SKM-1 (cell line): Measurements from ENCODE around the gene CDK5R2.

Experiments
- DNase-seq: peaks from one replicate; lab custom pipeline; 2025; ENCODE audit not compliant: unreplicated experiment; lab: John Stamatoyannopoulos, UW

The CDK5R2 gene

DNA sequence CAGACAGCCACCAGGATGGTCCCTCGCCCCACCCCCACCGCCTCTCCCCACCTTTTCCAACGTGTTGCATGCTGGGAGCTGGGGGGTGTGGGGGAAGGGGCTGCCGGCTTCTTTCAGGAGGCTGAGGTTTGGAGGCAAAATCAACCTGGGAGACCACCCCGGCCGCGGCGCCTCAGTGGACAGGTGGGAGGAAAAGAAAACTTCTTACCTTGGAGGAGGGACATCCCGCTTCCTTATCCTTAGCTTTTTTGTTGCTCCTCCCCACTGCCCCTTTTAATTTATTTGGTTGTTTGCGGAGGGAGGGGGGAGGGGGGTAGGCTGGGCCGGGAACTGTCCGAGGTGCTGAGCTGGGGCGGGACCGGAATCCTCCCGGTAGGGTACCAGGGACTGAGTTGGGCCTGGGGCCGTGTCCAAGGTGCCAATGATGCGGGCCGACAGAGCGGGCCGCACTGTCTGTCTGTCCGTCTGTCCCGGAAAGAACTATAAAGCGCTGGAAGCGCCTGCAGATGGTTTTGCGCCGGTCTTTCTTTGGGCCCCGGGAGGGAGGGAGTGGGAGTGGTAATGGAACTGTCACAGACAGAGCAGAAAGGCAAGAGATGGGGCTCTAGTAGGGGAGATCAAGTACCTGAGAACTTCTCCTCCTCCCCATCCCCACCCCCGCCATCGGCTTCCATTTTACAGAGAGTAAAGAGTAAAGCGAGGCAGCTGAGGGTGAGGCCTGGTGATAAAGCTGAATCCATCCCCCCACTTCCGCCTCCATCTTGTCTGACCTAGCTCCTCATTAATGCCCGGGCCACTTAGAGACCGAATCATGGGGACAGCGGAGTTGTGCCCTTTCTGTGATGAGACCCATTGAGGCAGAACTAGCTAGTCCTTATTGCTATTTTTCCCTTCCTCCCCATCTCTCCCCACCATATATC is 2.4 kb downstream of the CDK5R2 start:
- DNase-seq, result no peak

DNA sequence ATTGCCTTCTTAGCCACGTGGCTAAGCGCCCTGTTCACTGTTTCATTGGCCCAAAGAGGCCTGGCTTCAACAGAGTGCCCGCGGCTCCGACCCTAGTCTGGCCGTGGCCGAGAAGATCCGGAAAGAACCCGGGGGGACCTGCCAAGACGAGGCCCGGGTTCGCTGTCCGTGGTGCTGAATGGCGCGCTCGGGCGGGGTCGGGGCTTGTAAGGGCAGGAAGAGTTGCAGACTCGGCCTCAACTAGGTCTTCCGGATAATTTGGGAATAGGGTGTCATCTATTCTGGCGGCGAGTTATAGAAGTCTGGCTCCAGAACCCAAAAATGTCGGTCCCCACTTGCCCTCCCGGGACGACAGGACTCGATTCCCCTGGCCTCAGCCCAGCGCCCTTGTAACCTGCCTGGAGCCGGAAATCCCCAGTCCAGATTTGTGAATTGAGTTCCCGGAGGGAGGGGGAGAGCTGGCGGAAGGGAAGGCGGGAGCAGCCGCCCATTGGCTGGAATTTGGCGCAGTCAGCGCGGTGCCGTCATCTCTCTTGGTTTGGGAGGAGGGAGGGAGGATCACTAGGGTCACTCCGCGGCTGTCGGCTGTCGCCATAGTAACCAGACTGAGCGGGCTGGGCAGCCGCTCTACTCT is 3.5 kb downstream of the CDK5R2 start:
- DNase-seq, result no peak

DNA sequence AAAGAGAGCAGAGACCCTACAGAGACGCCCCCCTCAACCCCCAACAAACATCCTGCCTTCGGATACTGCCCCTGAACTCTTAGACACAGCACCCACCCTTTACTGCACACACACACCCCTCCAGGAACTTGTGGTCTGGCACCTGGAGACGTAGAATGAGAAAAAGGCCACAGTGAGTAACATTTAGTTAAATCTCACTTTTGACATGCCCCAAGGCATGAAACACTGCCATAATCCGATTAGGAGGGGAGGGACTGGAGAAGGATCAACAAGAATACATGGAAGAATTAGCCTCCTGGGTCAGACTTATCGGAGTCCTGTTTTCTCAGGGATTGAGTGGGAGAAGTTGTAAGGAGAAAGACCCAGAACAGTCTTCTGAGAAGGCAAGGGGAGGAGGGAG is 4.1 kb downstream of the CDK5R2 start:
- DNase-seq, result no peak

DNA sequence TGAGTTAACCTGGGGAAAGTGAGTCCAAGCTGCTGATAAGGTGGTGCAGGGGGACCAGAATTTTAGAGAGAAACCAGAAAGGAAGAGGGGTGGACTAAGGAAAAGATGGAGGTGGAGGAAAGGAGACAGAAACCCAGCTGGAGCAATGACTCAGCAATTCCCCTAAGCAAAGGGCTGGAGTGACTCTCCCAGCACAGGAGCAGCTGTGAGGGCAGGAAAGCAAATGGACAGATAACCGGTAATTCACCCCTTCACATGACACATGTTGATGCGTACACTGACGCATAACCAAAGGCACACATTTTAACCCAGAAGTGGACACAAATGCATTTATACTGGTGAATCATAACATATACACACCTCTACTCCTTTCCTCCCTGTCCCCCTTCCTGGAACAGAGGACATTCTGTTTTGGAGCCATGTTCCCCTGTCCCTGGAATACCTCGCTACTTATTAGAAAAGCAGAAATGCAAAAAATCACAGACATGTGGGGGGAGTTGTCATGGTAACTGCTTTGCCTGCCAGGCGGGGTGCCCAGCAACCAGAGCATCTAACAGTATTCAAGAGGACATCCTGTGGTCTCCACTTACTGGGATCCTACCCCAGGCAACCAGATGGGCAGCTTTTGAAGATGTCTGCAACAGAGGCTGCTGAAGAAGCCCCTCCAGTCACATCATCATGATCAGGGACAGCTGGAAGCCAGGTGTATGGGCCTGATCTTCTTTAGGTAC is 4.7 kb downstream of the CDK5R2 start:
- no peak for DNase-seq

DNA sequence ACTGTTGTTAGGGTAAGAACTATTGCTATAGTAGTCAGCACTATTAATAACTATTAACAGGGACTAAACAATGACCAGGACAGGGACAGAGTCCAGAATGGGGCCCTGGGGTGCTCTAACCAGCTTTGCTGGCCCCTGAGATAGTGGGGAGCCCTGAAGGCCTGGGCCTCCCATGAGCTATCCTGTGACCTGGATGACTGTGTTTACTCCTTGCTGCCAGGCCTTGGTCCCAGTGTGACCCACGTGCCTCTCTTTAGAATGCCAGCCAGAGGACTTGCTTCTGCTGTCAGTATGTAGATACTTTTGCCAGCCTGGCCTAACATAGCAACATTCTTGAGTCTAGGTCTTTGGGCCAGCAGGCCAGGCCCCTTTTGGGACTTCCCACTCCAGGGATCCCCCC is 11.4 kb downstream of the CDK5R2 start:
- DNase-seq, result no peak

DNA sequence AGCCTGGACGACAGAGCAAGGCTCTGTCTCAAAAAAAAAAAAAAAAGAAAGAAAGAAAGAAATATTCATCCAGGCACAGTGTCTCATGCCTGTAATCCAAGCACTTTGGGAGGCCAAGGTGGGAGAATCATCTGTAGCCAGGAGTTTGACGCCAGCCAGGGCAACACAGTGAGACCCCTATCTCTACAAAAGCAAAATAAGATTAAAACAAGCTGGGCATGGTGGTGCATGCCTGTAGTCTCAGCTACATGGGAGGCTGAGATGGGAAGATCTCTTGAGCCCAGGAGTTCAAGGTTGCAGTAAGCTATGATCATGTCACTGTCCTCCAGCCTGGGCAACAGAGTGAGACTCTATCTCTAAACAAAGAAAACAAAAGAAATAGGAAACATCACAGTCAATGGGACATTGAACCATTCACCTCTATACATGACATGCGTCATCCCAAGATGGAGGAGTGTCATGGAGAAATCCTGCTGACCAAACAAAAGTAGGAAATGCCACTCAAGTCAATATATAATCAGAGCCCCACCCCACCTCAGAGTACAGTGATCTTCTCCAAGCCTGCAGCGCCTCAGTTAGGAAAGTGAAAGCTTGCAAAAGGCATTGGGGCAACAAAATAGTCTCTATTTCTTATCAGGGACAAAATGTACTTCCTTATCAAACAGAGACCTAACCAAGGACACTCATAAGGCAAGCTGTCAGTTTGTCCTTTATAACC is 15.8 kb downstream of the CDK5R2 start:
- no peak for DNase-seq

DNA sequence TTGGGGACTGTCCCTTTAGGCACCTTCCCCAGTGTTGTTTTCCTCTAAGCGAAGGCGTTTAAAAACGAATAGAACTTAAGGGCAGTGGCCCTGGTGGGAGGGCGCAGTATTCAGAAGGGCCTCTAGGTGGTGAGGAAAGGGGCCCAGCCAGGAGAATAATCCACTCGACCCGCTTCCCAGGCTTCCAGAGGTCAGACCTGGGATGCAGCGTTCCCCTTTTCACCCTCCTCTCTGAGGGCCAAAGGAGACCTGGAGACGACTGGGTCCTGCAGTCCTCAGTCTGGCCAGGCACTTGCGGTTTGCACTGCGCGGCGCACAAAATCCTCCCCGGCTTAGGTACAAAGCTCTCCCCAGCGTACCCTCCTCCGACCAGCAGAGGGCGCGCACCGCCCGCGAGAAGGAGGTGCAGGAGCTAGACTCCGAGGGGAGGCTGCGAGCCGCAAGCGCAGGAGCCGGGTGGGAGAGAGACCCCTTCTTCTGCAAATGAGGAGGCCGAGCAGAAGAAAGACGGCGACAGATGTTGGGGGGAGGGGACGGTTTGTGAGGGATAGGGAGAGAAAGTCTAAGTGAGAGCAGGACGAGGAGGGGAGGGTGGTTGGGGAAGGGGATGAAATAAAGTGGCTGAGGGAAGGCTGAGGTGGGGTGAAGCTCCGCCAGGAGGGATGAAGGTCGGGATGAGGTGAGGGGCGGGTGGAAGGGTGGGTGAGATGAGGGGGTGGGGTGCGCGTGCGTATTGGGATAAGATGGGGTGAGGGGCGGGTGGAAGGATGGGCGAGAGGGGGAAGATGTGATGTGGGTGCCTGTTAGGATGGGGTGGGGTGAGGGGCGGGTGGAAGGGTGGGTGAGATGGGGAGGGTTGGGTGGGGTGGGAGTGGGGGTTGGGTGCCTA is 20.6 kb downstream of the CDK5R2 start:
- peak; percentile 39 for DNase-seq

DNA sequence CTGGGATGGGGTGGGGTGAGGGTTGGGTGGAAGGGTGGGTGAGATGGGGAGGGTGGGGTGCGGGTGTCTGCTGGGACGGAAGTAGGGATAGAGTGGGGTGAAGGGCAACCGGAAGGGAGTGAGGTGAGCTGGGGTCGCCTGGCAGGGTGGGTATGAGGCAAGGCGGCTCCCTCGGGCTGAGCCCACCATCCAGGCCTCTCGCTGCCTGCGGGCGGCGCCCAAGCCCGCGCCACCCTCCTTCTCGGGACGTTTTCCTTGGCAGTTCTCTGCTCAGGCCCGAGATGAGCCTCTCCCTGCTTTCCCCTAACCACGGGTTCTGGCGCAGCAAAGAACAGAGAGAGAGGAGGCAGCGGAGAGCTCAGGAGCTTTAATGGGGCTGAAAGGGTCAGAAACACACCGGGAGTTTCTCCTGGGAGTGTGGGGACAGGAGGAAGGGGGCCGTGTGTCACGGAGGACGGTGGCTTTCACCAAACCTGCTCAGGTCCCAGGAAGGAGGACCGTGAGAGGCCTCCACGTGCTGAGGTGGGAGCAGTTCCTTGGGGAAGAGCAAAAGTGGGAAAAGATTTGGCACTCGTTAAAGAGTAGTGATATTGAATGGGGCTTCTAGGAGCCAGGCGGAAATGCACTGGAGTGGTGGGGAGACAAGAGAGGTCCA is 21.4 kb downstream of the CDK5R2 start:
- DNase-seq, result no peak

DNA sequence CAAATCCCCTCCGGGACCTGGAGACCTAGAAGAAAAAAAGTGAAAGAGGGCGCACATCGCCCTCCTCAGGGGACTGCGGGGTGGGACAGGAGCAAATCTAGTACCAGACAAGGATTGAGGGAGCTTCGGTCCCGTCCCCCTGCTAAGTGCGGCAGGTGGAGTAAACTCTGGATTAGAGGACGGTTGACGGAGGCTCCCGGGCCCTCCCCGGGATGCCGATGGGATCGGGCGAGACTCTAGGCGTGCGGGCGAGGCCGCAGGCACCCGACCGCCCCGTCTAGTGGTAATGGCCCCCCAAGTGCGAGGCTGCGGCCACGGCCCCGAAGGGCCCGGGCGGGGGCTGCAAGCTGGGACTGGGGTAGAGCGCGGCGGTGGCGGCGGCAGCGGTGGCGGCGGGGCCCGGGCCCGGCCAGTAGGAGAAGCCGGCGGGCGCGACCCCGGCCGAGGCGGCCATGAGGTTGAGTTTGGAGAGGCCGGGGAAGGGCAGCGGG is 22.0 kb downstream of the CDK5R2 start:
- DNase-seq, result no peak

DNA sequence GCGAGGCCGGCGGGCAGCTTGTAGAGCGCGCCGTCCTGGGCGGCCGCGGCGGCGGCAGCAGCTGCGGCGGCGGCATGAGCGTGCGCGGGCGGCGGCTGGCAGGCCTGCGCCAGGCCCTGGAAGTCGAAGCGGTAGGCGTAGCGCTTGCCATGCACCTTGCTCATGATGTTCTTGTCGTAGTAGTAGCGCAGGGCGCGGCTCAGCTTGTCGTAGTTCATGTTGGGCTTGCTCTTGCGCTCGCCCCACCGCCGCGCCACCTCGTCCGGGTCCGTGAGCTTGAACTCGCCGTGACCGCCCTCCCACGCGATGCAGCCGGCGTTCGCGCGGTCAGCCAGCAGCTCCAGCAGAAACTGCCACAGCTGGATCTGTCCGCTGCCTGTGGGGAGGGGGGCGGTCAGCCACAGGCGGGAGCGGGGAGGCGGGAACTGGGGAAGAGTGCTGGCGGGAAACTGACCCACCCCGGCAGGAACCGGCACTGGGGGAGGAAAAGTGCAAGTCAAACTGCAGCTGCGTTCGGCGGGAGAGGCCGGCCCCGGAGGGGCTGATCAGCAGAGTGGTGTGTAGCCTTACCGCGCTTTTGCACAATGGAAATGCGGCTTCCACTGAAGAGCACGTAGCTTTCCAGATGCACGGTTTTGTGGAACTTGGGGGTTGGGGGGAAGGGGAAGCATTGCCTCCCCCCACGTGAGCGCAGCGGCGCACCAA is 22.6 kb downstream of the CDK5R2 start:
- DNase-seq, result no peak

DNA sequence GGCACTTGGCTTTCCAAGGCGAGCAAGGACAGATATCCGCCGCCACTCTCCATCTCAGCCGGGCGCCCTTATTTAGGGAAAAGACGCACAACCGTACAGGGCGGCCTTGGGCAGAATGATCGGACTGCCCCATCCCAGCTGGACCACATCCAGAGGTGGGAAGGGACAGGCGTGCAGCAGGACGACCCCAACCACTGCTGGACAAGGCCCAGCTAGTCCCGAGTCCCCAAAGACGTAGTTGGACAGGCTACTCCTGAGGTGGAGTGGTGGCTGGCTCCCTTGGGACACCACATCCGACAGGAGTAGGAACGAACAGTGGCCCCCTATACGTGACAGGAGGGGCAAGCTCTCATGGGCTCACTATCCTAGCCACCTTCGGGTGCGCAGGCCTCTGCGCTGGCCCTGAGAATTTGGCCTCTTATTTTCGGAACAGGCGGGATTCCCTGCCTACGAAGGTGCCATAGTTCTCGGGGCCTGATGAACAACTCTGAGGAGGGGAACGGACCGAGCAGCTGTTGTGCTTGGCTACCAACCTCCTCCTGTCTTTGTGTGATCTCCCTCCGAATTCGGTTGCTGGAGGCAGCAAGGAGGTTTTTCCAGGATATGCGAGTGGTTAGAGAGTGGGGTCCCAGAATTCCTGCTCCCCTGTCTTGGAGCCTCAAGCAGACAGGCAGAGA is 23.3 kb downstream of the CDK5R2 start:
- no peak for DNase-seq

DNA sequence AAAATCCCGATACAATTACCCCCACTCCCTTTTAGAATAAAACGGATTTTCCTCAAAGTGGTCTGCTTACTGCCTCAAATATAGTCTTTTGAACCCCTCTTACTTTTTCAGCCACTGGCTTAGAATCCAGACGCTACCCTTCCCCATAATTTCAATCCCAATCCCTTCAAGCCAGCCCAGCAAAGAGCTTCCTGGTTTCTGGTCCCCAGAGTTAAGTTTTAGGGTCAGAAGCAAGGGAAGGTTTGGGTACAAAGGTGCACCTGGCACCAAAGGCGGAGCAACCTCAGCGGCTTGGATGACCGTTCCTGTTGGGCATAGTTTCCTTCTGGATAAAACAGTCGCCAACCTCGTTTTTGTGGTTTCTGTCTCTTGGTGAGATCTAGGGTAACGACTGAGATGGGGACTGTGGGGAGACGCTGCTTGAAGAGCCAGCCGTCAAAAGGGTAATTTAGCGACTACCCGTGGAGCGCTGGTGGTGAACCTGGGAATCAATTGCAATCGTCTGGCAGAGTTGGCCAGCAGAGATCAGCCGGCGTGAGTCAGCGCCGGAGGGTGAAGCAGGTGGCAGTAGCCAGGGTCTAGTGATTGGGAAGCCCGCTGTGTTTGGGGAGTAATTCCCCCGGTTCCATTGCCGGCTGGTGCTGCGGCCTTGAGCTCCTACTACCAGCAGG is 23.9 kb downstream of the CDK5R2 start:
- DNase-seq, result no peak

DNA sequence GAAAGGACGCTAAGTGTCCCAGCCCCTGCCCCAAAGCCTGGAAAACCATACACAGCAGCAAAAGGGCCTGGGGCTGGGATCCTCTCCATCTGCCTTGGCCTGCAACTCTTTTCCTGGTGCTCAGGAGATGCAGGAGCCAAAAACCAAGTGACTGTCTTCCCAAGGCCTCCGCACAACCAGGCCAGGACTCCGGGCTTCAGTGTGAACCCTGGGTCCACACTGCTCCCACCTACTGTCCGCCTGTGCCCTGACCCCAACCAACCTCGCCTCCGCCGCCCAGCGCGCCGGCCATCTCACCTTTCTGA is 24.4 kb downstream of the CDK5R2 start:
- DNase-seq, result no peak

DNA sequence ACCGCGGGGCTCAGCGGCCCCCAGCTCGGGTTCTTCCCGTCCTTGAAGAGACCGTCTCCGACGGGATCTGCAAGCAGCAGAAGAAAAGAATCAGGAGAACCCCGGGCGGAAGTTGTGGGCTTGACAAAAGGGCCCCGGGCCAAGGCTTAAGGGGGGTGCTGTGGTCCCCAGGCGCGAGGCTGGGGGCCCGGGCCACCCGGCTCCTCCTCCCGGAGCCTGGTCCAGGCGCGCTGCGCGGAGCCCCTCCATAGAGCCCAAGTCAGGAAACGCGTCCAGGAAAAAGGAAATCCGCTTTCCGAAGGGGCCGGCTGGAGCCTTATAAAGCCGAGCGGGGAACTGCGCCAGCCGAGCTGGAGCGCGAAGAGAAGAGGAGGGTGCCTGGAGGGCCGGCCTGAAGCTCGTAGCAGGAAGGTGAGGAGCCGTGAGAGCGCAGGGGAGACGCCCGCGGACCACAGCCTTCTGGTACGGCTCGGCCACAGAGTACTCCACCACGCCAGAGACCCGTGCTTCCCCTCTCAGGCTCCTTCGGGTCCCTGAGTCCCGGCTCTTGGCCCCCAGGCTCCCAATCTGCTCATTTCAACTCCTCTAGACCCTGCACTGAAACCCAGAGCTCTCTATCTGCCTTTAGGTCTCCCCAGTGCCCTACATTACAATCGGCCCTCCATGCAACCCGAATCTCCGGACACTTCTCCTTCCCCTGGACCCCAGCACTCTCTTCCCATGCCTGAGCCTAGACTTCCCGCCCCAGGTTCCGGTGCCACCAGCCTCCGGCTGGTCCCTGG is 25.0 kb downstream of the CDK5R2 start:
- no peak for DNase-seq

DNA sequence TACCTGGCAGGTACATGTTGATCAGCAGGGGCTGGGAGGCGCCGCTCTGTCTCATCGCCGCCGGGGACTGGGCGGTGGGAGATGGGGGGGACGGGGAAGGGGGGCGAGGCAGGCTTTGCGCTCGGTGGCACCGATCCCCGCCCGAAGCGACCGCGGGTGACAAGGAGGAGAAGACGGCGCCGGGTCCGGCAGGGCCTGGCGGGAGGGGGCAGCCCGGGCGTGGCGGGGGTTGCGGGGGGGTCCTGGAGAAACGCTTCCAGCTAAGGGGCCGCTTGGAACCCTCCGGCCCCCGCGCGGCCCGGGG is 25.5 kb downstream of the CDK5R2 start, which contains the start of gene FEV:
Gene FEV (minus strand): TSS at position 164 of the 304 bp plus-strand sequence. CDS start 109 bp downstream, at position 55.
- no peak for DNase-seq

DNA sequence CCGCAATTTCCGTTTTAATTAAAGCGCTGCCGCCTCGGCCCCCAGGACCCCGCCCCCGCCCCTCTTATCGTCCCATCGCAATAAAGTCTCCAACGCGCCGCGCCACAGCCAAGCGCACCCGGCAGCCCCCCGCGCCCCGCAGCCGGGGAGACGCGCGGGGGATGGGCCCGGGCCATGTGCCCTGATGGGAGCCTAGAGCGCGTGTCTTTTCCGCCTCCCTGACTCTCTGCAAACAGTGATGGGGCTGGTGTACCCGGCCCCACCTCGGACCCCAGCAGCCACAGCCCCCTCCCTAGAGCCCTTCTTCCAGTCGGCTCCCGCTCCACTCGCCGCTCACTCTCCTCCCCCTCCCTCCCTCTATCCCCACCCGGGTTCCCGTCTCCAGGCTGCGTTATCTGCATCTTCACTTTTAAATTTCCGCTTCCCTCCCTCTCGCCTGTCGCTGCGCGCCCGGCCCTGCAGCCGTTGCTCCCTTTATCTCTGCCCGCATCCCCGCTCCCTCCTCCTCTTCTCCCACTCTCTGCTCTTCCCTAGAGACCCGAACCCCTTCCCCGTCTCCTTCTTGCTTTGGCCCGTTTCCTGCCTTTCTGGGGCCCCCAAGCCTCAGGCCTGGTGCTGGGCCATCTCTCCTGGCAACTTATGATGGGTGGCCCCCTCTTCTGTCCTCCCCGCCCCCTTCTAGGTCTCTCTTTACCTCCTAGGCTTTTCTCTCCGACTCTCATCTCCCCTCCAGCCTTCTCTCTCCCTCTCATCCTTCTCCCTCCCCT is 26.0 kb downstream of the CDK5R2 start:
- no peak for DNase-seq
